ENCODE measurements around the gene ADIPOQ.
A peak's percentile ranks its signal among the peaks of the same experiment; 100 is the strongest.
"Not testable (repeated sequence)": the region's sequence is repeated elsewhere in the genome, so short reads cannot be mapped to it uniquely, and the experiment has no call there.

Gene ADIPOQ

DNA sequence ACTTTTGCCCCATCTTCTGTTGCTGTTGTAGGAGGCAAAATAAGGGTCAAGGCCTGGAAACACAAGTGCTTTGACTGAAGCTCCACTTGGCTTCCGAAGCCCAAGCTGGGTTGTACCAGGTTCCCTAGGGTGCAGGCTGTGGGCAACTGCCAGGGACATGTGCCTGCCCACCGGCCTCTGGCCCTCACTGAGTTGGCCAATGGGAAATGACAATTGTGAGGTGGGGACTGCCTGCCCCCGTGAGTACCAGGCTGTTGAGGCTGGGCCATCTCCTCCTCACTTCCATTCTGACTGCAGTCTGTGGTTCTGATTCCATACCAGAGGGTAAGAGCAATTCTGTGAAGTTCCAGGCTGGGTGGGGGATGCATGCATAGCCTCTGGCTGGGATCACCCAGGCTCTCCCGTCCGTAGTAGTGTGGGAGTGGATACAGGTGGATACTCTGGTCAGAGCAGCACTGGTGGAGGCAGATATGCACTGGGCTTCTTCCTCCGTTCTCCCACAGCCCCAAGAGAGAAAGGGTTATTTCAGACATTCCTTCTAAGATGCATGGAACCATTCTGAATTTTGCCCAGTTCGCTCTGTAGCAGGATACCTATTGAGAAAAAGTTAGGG, at the start of gene ADIPOQ:
TSS of gene ADIPOQ (plus strand) at position 285 of the 613 bp plus-strand sequence. CDS start 10,349 bp downstream, outside the sequence.
- FAIRE-seq, result no peak

DNA sequence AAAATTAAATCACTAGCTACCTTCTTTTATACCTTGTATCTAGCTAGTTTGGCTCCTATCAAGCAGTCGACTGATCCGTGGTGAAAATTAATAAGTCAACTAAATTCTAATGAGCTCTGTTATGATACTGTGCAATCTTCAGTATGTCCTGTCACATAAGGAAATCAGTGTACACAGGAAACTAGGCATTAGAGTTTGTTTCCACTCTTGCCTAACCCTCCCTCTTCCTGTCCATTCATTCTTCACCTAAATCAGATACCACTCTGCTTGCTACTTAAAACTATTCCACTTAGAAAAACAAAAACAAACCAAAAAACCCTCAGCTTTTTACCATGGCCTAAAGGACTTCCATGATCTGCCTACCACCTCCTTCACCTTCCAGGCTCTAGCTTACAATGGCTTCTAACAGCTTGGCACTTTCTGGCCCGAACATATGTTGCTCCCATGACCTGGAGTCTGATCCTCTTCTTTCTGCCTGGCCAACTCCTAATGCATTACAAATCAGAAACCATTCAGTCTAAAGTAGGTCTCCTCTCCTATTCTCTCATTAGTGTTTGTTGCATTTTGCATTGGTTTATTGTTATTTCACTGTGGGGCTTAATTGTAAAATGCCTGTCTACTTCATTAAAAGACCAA, 44.2 kb upstream of the ADIPOQ start:
- no peak for FAIRE-seq

DNA sequence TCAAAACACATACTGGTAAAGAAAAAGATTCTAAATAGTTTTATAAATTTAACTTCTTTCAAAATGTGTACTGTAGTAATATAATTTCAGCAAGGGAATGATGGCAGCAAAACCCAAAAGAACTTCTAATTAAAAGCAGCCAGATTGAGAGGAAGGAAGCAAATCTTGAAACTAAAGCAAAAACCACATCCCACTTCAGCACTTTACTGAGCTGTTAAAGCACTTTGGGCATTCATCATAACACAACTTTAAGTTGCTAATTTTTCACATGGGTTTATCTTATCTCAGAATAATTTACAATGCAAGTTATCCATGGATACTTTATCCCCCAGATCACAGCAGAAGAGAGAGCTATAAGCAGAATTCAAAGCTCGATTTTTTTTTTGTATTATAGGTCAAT, 42.2 kb upstream of the ADIPOQ start:
- FAIRE-seq, result no peak

DNA sequence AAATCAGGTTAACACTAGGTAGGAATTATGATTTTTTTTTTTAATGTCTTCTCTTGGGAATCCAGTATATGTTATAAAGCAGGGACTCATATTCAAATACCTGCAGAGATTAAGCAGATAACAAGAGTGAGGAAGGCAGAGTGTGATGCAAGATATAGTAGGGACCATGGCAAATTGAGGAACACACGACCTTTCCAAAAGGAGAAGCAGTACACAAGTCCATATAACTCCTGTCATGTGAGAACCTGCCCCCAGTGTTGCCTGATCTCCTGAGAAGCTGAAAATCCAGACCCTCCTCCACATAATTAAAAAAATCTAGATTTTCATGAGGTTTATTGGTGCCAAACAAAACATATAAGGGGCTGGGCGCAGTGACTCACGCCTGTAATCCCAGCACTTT, 39.8 kb upstream of the ADIPOQ start:
- FAIRE-seq, result no peak

DNA sequence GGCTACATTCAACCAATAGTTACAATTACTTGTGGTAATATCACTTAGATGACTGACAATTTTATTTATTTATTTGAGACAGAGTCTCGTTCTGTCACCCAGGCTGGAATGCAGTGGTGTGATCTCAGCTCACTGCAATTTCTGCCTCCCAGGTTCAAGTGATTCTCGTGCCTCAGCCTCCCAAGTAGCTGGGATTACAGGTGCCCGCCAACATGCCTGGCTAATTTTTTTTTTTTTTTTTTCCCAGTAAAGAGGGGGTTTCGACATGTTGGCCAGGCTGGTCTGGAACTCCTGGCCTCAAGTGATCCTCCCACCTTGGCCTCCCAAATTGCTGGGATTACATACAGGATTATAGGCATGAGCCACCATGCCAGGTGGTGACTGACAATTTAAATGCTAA, 39.1 kb upstream of the ADIPOQ start:
- not testable (repeated sequence) for FAIRE-seq

DNA sequence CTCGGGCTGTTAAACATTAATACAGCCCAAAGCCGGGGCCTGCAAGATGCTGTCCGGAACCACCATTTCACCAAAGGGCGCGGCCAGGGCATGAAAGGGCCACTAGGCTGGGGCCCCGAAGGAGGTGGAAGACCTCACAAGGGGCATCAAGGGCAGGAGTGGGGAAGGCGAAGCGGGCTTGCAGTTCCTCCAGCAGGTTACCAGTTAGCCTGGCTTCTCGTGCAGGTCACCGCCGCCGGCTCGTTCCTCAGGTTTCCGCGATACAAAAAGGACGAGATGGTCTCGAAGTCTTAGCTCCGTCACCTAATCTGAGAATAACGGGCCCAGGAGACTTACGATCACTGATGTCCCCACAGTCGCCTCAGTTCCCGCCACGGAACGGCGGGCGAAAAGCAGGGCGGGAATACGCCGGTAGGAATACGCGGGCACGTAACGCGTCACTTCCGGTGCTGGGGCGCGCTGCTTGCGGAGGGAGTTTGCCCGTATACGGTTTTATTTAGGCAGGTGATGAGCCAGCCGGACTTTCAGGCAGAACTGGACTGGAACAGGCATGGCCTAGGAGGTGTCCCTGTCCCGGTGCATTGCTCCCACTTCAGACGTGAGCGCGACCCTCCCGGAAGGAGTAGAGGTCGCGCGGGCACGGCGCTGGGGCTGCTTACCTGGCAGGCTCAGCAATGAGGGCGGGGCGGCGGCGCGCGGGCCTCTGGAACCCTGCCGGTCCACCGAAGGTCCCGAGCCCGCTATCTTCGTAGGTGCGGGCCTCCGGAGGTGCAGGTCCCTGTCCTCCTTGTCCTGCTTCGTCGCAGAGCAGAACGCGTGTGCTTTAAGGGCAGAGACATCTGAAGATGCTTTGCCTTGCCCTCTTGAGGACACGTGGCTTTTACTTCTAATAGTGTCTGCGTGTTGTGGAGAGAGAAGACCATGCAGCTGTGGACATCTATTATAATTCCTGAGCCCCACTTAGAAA, 36.1 kb upstream of the ADIPOQ start, which contains the start of gene RFC4:
TSS of gene RFC4 (minus strand) at position 394 of the 967 bp plus-strand sequence. CDS start 1,769 bp downstream, outside the sequence.
- FAIRE-seq, result no peak

DNA sequence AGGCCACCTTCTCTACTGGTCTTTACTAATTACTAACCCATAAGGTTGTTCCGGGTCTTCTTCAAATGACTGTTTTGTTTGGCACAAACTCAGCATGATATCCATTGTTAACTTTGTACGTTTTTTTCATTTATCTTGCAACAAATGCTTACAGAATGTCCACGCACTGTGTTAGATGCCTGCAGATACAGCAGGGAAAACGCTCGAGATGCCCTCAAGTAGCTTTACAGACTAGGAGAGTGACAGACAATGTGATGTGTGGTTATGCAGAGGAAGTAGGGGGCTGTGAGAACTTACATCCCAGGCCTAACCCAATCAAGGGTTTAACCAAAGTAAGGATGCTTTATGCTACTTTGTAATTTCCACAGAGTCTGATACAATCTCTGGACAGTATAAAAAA, 35.3 kb upstream of the ADIPOQ start:
- no peak for FAIRE-seq

DNA sequence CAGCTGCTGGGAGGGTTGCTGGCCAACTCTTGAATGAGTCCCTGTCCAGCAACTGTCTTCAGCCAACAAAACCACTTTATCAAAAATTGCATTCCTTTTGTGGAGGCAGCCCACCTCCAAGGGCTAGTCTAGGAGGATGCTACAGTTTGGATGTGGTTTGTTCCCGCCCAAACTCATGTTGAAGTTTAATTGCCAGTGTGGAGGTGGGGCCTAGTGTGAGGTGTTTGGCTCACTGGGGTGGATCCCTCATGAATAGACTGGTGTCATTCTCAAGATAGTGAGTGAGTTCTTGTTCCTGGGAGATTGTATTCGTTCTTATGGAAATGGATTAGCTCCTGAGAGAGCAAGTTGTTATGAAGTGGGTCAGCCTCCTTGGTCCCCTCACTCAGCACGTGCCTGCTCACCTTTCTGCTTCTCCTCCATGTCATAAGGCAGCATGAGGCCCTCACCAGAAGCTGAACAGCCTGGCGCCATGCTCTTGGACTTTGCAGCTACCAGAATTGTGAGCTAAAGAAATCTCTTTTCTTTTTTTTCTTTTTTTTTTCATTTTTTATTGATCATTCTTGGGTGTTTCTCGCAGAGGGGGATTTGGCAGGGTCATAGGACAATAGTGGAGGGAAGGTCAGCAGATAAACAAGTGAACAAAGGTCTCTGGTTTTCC, 32.0 kb upstream of the ADIPOQ start:
- FAIRE-seq, result no peak

DNA sequence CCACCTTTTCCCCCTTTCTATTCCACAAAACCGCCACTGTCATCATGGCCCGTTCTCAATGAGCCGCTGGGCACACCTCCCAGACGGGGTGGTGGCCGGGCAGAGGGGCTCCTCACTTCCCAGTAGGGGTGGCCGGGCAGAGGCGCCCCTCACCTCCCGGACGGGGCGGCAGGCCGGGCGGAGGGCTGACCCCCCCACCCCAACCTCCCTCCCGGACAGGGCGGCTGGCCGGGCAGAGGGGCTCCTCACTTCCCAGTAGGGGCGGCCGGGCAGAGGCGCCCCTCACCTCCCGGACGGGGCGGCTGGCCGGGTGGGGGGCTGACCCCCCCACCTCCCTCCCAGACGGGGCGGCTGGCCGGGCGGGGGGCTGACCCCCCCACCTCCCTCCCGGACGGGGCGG, 31.2 kb upstream of the ADIPOQ start:
- FAIRE-seq, result not testable (repeated sequence)

DNA sequence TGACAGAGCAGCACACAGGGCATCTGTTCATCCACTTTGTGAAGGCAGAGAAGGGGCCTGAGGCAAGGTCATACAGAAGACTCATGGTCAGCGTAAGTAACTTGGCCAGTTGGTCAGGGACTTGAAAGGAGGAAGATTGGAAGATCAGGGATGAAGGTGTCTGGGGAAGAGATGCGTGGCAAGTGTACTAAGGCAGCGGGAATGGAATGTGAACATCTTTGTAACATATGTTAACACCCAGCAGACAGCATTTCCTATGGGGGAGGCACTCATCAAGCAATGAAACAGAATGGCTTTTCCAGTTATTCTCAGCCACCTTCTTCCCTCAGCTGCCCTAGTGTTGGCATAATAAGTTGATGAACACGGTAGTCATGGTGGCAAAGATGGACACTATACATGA, 28.4 kb upstream of the ADIPOQ start:
- FAIRE-seq, result no peak

DNA sequence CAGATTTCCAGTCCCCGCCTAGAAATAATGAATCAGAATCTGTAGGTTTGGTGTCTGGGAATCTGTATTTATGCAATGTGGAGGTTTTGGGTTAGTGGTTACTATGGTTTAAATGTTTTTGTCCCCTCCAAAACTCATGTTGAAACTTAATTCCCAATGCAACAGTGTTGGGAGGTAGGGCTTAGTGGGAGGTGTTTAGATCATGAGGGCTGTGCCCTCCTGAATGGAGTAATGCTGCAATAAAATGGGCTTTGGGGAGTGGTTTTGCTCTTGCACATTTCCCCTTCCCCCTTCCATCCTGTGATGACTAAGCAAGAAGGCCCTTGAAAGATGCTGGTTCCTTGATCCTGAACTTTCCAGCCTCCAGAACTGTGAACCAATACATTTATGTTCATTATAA, 27.1 kb upstream of the ADIPOQ start:
- FAIRE-seq, result no peak

DNA sequence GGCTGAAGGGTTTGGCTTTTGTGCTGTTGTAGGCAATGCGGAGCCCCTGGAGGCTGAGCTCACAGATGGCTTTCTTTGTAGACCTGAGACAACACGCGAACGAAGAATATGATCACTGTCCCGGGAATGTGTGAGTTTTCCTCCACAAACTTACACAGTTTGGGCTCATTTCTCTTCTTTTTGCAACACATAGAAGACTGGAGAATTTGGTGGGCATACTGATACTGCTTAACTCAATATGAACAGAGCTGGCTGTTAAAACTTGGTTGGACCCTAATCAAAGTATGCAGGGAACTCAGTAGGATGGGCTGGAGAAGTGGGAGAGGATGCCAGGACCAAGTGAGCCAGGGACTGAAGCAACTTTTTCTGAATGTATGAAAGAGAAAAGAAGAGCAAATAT, 24.0 kb upstream of the ADIPOQ start:
- FAIRE-seq, result no peak

DNA sequence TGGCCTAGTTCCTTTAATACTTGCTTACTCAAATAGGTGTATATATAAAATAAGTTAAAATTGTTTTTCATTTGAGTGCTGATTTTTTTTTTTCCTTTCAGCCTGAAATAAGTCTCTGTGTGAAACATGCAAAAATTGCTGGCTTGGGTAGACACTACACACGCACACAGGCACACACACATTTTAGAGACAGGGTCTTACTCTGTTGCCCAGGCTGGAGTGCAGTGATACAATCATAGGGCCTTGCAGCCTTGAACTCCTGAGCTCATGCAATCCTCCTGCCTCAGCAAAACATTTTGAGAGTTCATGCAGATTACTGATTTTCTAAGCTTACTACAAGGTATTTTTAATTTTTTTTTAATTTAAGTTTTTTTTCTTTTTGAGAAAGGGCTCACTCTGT, 23.6 kb upstream of the ADIPOQ start:
- no peak for FAIRE-seq

DNA sequence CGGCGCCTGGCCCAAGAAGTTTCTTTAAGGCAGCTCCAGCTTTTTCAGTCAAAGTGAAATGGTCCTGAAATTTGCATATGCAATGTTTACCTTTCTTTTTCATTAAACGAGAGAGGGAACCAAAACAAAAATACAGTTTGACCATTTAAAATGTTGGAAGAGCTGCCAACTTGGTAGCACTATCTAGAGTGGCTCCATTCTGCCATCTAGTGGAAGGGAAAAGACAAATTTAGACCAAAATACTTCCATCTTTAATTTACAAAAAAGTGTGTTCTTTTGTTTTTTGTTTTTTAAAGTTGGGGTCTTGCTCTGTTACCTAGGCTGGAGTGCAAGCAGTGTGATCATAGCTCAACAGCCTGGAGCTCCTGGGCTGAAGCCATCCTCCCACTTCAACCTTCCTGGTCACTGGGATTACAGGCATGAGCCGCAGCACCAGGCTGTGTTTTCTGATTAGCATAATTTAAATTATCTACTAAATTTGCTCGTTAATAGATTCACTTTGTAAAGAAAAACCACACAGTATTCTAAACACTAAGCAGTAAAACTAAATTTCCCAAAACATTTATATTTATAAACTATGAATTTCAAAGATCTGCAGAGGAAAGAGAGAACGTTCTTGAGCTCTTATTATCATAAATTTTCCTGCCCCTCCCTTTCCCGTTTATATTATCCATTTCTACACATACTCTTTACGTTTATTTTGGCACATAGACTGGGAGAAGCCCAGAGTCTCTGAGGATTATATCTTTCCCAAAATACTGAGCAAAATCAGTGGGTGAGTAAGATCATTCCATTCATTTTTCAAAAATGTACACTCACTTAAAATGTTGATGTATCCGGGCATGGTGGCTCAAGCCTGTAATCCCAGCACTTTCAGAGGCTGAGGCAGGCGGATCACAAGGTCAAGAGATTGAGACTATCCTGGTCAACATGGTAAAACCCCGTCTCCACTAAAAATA, 20.8 kb upstream of the ADIPOQ start:
- FAIRE-seq, result peak; percentile 90

DNA sequence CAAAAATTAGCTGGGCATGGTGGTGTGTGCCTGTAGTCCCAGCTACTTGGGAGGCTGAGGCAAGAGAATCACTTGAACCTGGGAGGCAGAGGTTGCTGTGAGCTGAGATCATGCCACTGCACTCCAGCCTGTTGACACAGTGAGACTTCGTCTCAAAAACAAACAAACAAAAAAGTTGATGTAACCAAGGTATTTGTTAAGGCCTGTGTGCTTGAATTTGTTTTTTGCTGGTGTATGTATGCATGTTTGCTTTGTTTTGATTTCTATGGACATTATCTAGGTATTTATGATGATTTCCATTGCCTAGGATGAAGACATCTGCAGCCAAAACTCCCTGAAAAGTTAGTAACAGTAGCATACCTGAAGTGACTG, 20.1 kb upstream of the ADIPOQ start:
- not testable (repeated sequence) for FAIRE-seq

DNA sequence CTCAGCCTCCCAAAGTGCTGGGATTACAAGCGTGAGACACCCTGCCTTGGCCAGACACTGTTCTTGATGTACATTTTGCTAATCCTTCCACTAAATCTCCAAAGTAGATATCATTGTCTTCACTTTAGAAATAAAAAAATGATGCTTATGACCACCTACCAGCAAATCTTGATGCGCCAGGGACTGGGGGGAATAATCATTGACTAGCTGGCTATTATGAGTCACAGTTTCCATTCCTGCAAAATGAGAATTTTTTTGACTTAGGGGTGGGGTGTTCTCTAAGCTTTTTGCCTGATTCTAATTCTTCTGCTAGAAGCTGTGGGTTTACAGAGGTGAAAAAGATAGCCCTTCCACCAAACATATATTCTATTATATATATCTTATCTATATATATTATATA, 19.1 kb upstream of the ADIPOQ start:
- FAIRE-seq, result no peak

DNA sequence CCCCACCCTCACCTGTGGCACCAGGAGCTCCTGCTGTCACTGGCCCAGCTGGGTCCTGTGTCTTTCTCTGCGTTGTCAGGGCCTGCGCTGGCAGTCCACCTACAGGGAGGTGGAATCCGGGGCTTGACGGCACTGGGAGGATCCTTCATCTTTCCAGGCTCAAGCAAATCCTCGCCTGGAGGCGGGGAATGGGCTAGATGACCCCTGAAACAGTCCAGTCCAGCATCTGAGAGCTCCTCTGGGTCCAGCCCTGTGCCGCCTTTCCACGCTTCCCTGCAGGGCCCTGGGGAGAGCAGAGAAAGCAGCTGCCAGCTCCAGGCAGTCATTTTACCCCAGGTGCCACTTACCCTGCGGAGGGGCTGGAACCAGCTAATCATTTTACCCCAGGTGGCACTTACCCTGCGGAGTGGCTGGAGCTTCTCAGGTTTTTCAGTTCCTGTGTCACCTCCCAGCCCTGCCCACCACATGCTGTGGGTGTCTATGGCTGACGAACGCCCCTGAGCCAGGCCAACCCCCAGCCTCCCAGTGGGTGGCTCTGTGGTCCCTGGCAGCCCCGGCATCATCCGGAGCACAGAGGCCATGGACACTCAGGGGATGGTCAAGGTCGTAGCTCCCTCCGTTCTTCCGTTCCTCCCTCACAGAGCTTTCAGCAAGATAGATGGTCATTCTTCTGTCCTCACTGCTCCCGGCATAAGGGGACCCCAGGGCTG, 17.9 kb upstream of the ADIPOQ start:
- FAIRE-seq, result no peak

DNA sequence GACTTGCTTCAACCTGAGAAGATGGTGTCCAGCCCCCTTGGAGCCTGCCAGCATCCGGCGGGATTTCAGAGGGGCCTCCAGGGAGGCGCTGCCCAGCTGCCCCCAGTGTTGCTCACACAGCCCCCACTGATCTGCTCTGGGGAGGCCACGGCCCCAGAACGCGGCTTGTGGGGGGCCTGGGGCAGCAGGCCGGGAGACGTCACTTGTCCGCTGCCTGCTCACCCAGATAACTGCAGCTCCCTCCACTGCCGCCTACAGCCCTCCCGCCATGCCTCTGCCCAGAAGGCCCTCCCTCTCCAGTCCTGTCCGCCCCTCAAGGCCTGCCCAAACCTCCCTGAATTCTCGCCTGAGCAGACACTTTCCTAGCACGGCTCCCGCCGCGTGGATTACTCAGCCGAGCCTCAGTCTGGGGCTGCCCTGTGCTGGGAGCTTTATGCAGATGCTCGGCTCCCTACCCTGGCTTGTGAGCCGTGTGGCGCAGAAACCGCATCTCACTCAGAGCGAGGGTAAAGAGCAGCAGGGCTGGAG, 17.2 kb upstream of the ADIPOQ start:
- FAIRE-seq, result no peak

DNA sequence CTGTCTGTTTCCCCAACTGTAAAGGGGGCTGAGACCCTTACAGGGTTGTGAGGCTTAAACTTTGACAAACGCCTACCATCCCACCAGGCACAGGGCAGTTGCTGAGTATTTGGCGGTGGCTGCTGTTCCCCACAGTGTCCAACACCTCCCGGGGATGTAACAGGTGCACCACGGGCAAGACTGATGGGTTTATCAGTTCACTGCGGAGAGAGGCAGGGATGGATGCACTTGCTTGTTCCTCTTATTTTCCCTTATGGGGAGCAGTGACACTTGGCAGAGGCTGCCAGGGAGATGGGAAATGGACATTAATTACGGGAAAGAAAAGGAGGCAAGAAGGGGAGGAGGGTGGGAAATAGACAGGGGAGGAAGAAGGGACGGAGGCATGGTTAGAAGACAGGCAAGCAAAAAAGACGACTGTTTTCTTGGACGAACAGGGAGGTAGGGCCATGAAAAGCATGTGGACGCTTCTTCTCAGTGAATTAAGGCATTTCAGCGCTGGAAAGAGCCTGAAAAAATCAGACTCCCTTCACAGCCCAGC, 16.6 kb upstream of the ADIPOQ start:
- FAIRE-seq, result no peak

DNA sequence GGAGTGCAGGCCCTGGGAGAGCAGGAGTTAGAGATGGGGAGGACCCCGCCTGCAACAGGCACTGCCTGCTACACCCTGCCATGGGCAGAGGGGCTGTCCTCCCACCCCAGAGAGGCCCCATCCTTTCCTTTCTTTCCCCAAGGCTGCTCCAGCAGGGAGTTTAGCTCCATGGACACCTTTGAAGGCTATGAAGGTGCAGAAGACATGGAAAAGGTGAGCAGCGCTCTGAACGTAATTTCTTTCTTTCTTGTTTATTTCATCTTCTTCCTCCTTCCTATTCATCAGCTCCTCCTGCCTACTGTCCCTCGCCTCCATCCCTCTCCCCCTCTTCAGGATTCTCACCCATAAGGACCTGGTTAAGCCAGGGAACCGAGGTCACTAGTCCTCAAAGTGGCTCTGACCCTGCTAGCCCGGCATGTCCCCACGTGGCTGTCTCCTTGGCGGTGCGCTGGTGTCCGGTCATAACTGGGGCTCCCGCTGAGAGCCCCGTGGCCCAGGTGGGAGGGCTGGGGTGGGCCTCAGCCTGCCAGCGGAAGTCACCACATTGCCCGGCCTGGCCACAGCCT, 16.0 kb upstream of the ADIPOQ start:
- no peak for FAIRE-seq
